Keratinocyte (primary cell): Measurements from ENCODE around the gene FGF2. TPM values are rescaled to one million over a fixed set of nuclear protein-coding genes. Genes with fewer than 3 reads are reported as not detected.

Experiments
- DNase-seq: peaks from one replicate; pipeline ENCODE4 v3.0.0-alpha.2; 2011; ENCODE audit warnings: low read depth, missing footprints, low spot score
- FAIRE-seq: peaks from 2 replicates; lab custom pipeline; 2011; peaks lifted over from hg19 to GRCh38; lab: Jason Lieb, UNC
- H2AFZ ChIP-seq: 2 replicates; pipeline ENCODE4 v1.6.0; 2012; ENCODE audit warnings: low read length, control low read depth, inconsistent platforms; ENCODE audit not compliant: control insufficient read depth
- H3K27ac ChIP-seq: 2 replicates; pipeline ENCODE4 v1.5.1; 2011; ENCODE audit warnings: low read length; ENCODE audit not compliant: control insufficient read depth, insufficient read depth
- H3K27me3 ChIP-seq: 3 replicates; pipeline ENCODE4 v1.6.0; 2011; ENCODE audit warnings: low read length; ENCODE audit not compliant: control insufficient read depth, insufficient read depth; ENCODE audit errors: extremely low read depth
- H3K36me3 ChIP-seq, 2 experiments: 2 replicates in 1 of 2; 3 replicates in 1 of 2; pipeline ENCODE4 v1.5.1; 2011; ENCODE audit warnings: low read length in 2 of 2, mild to moderate bottlenecking in 1 of 2; ENCODE audit not compliant: control insufficient read depth in 2 of 2, insufficient read depth in 2 of 2; ENCODE audit errors: extremely low read depth in 1 of 2
- H3K4me1 ChIP-seq: 3 replicates; pipeline ENCODE4 v1.5.1; 2011; ENCODE audit warnings: low read length; ENCODE audit not compliant: control insufficient read depth, insufficient read depth; ENCODE audit errors: extremely low read depth
- H3K4me2 ChIP-seq: 3 replicates; pipeline ENCODE4 v1.6.0; 2011; ENCODE audit warnings: low read depth, low read length; ENCODE audit not compliant: control insufficient read depth, insufficient read depth; ENCODE audit errors: extremely low read depth
- H3K4me3 ChIP-seq, 3 experiments: fragments of 200-600 bp in 1 of 3; sonication (generic) in 1 of 3; 2 replicates in 2 of 3; 3 replicates in 1 of 3; pipeline ENCODE4 v1.5.1; 2011 to 2016; ENCODE audit warnings: low read length in 3 of 3, mild to moderate bottlenecking in 3 of 3, control low read depth in 2 of 3, inconsistent platforms in 1 of 3, low read depth in 1 of 3, mixed read lengths in 1 of 3, mixed run types in 1 of 3, moderate library complexity in 1 of 3; ENCODE audit not compliant: control insufficient read depth in 2 of 3, insufficient read depth in 2 of 3; ENCODE audit errors: extremely low read depth in 1 of 3
- H3K79me2 ChIP-seq: 2 replicates; pipeline ENCODE4 v1.6.0; 2012; ENCODE audit warnings: low read length; ENCODE audit not compliant: control insufficient read depth, insufficient read depth
- H3K9ac ChIP-seq: 3 replicates; pipeline ENCODE4 v1.6.0; 2011; ENCODE audit warnings: low read length; ENCODE audit not compliant: control insufficient read depth, insufficient read depth; ENCODE audit errors: extremely low read depth
- H3K9me1 ChIP-seq: 3 replicates; pipeline ENCODE4 v1.6.0; 2011; ENCODE audit warnings: low read length; ENCODE audit not compliant: control insufficient read depth, insufficient read depth; ENCODE audit errors: extremely low read depth
- H3K9me3 ChIP-seq: 2 replicates; pipeline ENCODE4 v1.5.1; 2012; ENCODE audit warnings: low read depth, low read length; ENCODE audit not compliant: control insufficient read depth
- H4K20me1 ChIP-seq: 3 replicates; pipeline ENCODE4 v1.6.0; 2011; ENCODE audit warnings: low read length; ENCODE audit not compliant: control insufficient read depth, insufficient read depth; ENCODE audit errors: extremely low read depth
- EZH2 ChIP-seq: IDR thresholded peaks from one replicate; pipeline ENCODE4 v1.6.1; 2012; ENCODE audit warnings: inconsistent platforms, mild to moderate bottlenecking, low read length, moderate library complexity
- dilution Hi-C: fragments of 300-500 bp; cut with MboI; formaldehyde crosslinking; loops from one replicate; pipeline ENCODE4 v1.7.0; 2020; ENCODE audit warnings: low sequenced_read_pairs; ENCODE audit not compliant: extremely low pct_ligation_motif_present
- polyA plus RNA-seq, 5 experiments: library from polyadenylated mRNA; depleted of rRNA in 3 of 5; stranded (reverse) in 3 of 5; stranded (forward) in 1 of 5; unstranded in 1 of 5; fragments of >200 nt; gene quantifications; 1 replicate in 1 of 5; 2 replicates in 3 of 5; 3 replicates in 1 of 5; pipeline versions ENCODE4 v1.2.1 to v1.2.3, GENCODE V29; 2011 to 2012; ENCODE audit warnings: missing spikeins in 2 of 5, low read depth in 1 of 5, low replicate concordance in 1 of 5
- TF ChIP-seq, protein P1 (sequence below), 3 experiments: IDR thresholded peaks in 1 of 3; conservative IDR thresholded peaks in 1 of 3; optimal IDR thresholded peaks in 1 of 3; 2 replicates in 2 of 3; 3 replicates in 1 of 3; pipeline versions ENCODE3 to v1.5.1; 2011; ENCODE audit warnings: low read length in 3 of 3, mild to moderate bottlenecking in 3 of 3, moderate library complexity in 2 of 3, control low read depth in 1 of 3, inconsistent platforms in 1 of 3; ENCODE audit not compliant: insufficient read depth in 2 of 3; ENCODE audit errors: extremely low read depth in 1 of 3

Gene FGF2
- polyA plus RNA-seq, 1 donor (not counting 4 experiments of a cell fraction or from before 2014, with no cell fraction given): 1.7 TPM

DNA sequence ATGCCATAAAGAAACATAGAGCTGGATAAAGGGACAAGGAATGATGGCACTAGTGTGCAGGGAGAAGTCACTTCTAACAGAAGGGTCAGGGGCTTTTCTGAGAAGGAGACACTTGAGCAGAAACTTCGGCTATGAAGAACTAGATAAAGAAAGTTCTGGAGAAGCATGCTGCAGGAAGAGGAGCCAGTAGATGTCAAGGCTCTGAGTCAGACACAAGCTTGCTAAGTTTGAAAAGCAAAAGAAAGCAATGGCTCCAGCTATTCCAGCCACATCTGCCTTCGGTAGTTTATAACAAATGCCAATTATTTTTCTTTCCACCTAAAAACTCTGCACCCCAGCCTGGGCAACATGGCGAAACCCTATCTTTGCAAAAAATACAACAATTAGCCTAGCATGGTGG is 88.3 kb downstream of the FGF2 start:
- no peaks in the 10 kb centered on the region for H3K9me3 ChIP-seq
- DNase-seq (no peak), FAIRE-seq (peak; percentile 26)
- peaks cover 3% of the 10 kb centered on the region for H3K4me1 ChIP-seq
- no peak overlapping the region for H3K9ac ChIP-seq
- H4K20me1 ChIP-seq: no peaks in the 10 kb centered on the region
- TF ChIP-seq, protein P1, sequence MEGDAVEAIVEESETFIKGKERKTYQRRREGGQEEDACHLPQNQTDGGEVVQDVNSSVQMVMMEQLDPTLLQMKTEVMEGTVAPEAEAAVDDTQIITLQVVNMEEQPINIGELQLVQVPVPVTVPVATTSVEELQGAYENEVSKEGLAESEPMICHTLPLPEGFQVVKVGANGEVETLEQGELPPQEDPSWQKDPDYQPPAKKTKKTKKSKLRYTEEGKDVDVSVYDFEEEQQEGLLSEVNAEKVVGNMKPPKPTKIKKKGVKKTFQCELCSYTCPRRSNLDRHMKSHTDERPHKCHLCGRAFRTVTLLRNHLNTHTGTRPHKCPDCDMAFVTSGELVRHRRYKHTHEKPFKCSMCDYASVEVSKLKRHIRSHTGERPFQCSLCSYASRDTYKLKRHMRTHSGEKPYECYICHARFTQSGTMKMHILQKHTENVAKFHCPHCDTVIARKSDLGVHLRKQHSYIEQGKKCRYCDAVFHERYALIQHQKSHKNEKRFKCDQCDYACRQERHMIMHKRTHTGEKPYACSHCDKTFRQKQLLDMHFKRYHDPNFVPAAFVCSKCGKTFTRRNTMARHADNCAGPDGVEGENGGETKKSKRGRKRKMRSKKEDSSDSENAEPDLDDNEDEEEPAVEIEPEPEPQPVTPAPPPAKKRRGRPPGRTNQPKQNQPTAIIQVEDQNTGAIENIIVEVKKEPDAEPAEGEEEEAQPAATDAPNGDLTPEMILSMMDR (optimal IDR thresholded peaks at IDR 0.05 in 1 of 3, IDR thresholded peaks at IDR 0.05 in 1 of 3, conservative IDR thresholded peaks at IDR 0.05 in 1 of 3; ENCODE audit: extremely low read depth in 1 of 3, insufficient read depth in 2 of 3, low read length in 3 of 3): no peak
- TF ChIP-seq EZH2: no peak
- no peaks in the 10 kb centered on the region for H3K27me3 ChIP-seq
- no peak overlapping the region for H3K4me3 ChIP-seq
- H3K9me1 ChIP-seq: no peaks in the 10 kb centered on the region
- dilution Hi-C loops: loop anchor here (25.0 kb wide), 1 partner anchor 153 kb away; no protein-coding TSS in a partner anchor
- H3K4me2 ChIP-seq: no peak overlapping the region
- no peaks in the 10 kb centered on the region for H3K79me2 ChIP-seq
- no peak overlapping the region for H3K27ac ChIP-seq
- H3K36me3 ChIP-seq: no peaks in the 10 kb centered on the region
- no peak overlapping the region for H2AFZ ChIP-seq

GRCh38 chr4:122917731-122918130 is 91.1 kb downstream of the FGF2 start:
- H3K36me3 ChIP-seq: no peaks in the 10 kb centered on the region
- no peak for DNase-seq
- H4K20me1 ChIP-seq: no peaks in the 10 kb centered on the region
- no peak overlapping the region for H3K4me3 ChIP-seq
- no peak overlapping the region for H3K9ac ChIP-seq
- peaks cover 3% of the 10 kb centered on the region for H3K79me2 ChIP-seq
- H2AFZ ChIP-seq: no peak overlapping the region
- H3K4me1 ChIP-seq: peaks cover 3% of the 10 kb centered on the region
- no peaks in the 10 kb centered on the region for H3K9me3 ChIP-seq
- FAIRE-seq: no peak
- no peak overlapping the region for H3K27ac ChIP-seq
- no peaks in the 10 kb centered on the region for H3K9me1 ChIP-seq
- dilution Hi-C loops: loop anchor here (25.0 kb wide), 1 partner anchor 155 kb away; no protein-coding TSS in a partner anchor
- H3K4me2 ChIP-seq: no peak overlapping the region
- no peaks in the 10 kb centered on the region for H3K27me3 ChIP-seq
- TF ChIP-seq, protein P1 (optimal IDR thresholded peaks at IDR 0.05 in 1 of 3, IDR thresholded peaks at IDR 0.05 in 1 of 3, conservative IDR thresholded peaks at IDR 0.05 in 1 of 3; ENCODE audit: extremely low read depth in 1 of 3, insufficient read depth in 2 of 3, low read length in 3 of 3): no peak
- no peak for TF ChIP-seq EZH2
